GM23338 (cell line): Measurements from ENCODE around the gene ZNF660. TPM values are rescaled to one million over a fixed set of nuclear protein-coding genes. Genes with fewer than 3 reads are reported as not detected.

Source experiments
- ATAC-seq: fragments of 200-7000 bp; cut with Tn5 transposase; 3 replicates; pipeline ENCODE4 v1.9.1; 2020
- DNase-seq: peaks from one replicate; pipeline ENCODE4 v3.0.0-alpha.2; 2015; ENCODE audit warnings: low spot score
- H2AFZ ChIP-seq: fragments of 200-600 bp; sonication (generic); 2 replicates; pipeline ENCODE4 v1.8.0; 2016; ENCODE audit warnings: antibody characterized with exemption, mild to moderate bottlenecking, moderate library complexity
- H3F3A ChIP-seq: fragments of 200-600 bp; sonication (generic); replicated peaks from 2 replicates; pipeline ENCODE4 v1.8.0; 2017; ENCODE audit warnings: antibody characterized with exemption, mixed run types, low read depth
- H3K27ac ChIP-seq: fragments of 200-600 bp; sonication (generic); 2 replicates; pipeline ENCODE4 v1.6.1; 2016; ENCODE audit warnings: low read depth
- H3K27me3 ChIP-seq: fragments of 200-600 bp; sonication (generic); 2 replicates; pipeline ENCODE4 v1.8.0; 2016; ENCODE audit warnings: mild to moderate bottlenecking, mixed run types, moderate library complexity; ENCODE audit not compliant: insufficient read depth
- H3K36me3 ChIP-seq: fragments of 200-600 bp; sonication (generic); 2 replicates; pipeline ENCODE4 v1.8.0; 2016; ENCODE audit warnings: mild to moderate bottlenecking; ENCODE audit not compliant: insufficient read depth
- H3K4me1 ChIP-seq: fragments of 200-600 bp; sonication (generic); 2 replicates; pipeline ENCODE4 v1.8.0; 2016; ENCODE audit warnings: mild to moderate bottlenecking, moderate library complexity; ENCODE audit not compliant: insufficient read depth
- H3K4me2 ChIP-seq: fragments of 200-600 bp; sonication (generic); 2 replicates; pipeline ENCODE4 v1.7.1; 2017; ENCODE audit warnings: mixed run types
- H3K4me3 ChIP-seq: fragments of 200-600 bp; sonication (generic); 2 replicates; pipeline ENCODE4 v1.6.1; 2016; ENCODE audit warnings: mixed run types
- H3K79me2 ChIP-seq: fragments of 200-600 bp; sonication (generic); replicated peaks from 2 replicates; pipeline ENCODE4 v1.8.0; 2017; ENCODE audit warnings: mild to moderate bottlenecking; ENCODE audit not compliant: insufficient read depth
- H3K9me2 ChIP-seq: fragments of 200-600 bp; sonication (generic); 2 replicates; pipeline ENCODE4 v1.8.0; 2017; ENCODE audit not compliant: insufficient read depth
- H4K20me1 ChIP-seq: fragments of 200-600 bp; sonication (generic); replicated peaks from 2 replicates; pipeline ENCODE4 v1.8.0; 2017; ENCODE audit warnings: mild to moderate bottlenecking; ENCODE audit not compliant: insufficient read depth
- H3K27ac Mint-ChIP-seq: 2 replicates; pipeline ENCODE4 v1.8.0; 2020; ENCODE audit warnings: inconsistent platforms, mild to moderate bottlenecking, moderate library complexity, mixed read lengths
- H3K27me3 Mint-ChIP-seq: 3 replicates; pipeline ENCODE4 v1.8.0; 2022; ENCODE audit warnings: low read depth, mild to moderate bottlenecking, moderate library complexity, mixed read lengths, inconsistent platforms; ENCODE audit not compliant: insufficient read depth, poor library complexity
- H3K36me3 Mint-ChIP-seq: 3 replicates; pipeline ENCODE4 v1.8.0; 2021; ENCODE audit warnings: low read depth, mild to moderate bottlenecking, inconsistent platforms, moderate library complexity, mixed read lengths
- H3K4me1 Mint-ChIP-seq: 3 replicates; pipeline ENCODE4 v1.8.0; 2020; ENCODE audit warnings: mild to moderate bottlenecking, inconsistent platforms, mixed read lengths
- H3K4me3 Mint-ChIP-seq: 3 replicates; pipeline ENCODE4 v1.8.0; 2021; ENCODE audit warnings: moderate library complexity, mild to moderate bottlenecking, inconsistent platforms, mixed read lengths
- H3K9me3 Mint-ChIP-seq: 3 replicates; pipeline ENCODE4 v1.8.0; 2020; ENCODE audit warnings: moderate library complexity, mild to moderate bottlenecking, inconsistent platforms, mixed read lengths
- CREB1 ChIP-seq: fragments of 250-450 bp; sonication (Bioruptor Pico); IDR thresholded peaks from 2 replicates; pipeline ENCODE4 v1.5.0; 2020; ENCODE audit warnings: low read depth, mild to moderate bottlenecking, moderate library complexity
- EZH2 ChIP-seq: fragments of 200-600 bp; sonication (generic); IDR thresholded peaks from one replicate; pipeline ENCODE4 v1.8.0; 2017; ENCODE audit warnings: antibody characterized with exemption, mild to moderate bottlenecking, low read depth; ENCODE audit not compliant: unreplicated experiment
- NANOG ChIP-seq: IDR thresholded peaks from 2 replicates; pipeline ENCODE4 v1.6.1; 2016; ENCODE audit warnings: antibody characterized with exemption, borderline replicate concordance
- POLR2AphosphoS5 ChIP-seq: IDR thresholded peaks from 2 replicates; pipeline ENCODE4 v1.6.1; 2016; ENCODE audit warnings: antibody characterized with exemption, low read depth
- STAT1 ChIP-seq: IDR thresholded peaks from one replicate; pipeline ENCODE4 v1.6.1; 2016; ENCODE audit warnings: antibody characterized with exemption; ENCODE audit not compliant: unreplicated experiment
- ZNF331 ChIP-seq: fragments of 250-450 bp; sonication (Bioruptor Pico); IDR thresholded peaks from 2 replicates; pipeline ENCODE4 v1.5.0; 2020; ENCODE audit warnings: low read depth, mild to moderate bottlenecking, moderate library complexity
- polyA plus RNA-seq: library from polyadenylated mRNA; unstranded; fragments of >200 nt; fragmentation: Nextera tagmentation; extraction: Ambion mirVana; gene quantifications from 2 replicates; pipeline ENCODE4 v1.2.1, GENCODE V29; 2016
- total RNA-seq: library from RNA; depleted of rRNA; stranded (reverse); fragments of >200 nt; shearing (Covaris generic); gene quantifications from 2 replicates; pipeline ENCODE4 v1.2.3, GENCODE V29; 2014
- TF ChIP-seq, protein P1 (sequence below): IDR thresholded peaks from 2 replicates; pipeline ENCODE4 v1.6.1; 2016; ENCODE audit warnings: antibody characterized with exemption
- TF ChIP-seq, protein P2 (sequence below), 2 experiments: fragments of 200-600 bp in 1 of 2; sonication (generic) in 1 of 2; conservative IDR thresholded peaks; 2 replicates each; pipeline versions ENCODE4 v1.5.1 to v1.6.1; 2016 to 2017; ENCODE audit warnings: antibody characterized with exemption in 2 of 2, low read depth in 2 of 2, mild to moderate bottlenecking in 2 of 2, moderate library complexity in 1 of 2
- TF ChIP-seq, protein P3 (sequence below): fragments of 250-450 bp; sonication (Bioruptor Pico); IDR thresholded peaks from 2 replicates; pipeline ENCODE4 v1.5.0; 2020; ENCODE audit warnings: mild to moderate bottlenecking, moderate library complexity

ZNF660 gene
- total and polyA plus RNA-seq, 2 experiments from 2014 or later: 5.4 to 10.1 TPM

DNA sequence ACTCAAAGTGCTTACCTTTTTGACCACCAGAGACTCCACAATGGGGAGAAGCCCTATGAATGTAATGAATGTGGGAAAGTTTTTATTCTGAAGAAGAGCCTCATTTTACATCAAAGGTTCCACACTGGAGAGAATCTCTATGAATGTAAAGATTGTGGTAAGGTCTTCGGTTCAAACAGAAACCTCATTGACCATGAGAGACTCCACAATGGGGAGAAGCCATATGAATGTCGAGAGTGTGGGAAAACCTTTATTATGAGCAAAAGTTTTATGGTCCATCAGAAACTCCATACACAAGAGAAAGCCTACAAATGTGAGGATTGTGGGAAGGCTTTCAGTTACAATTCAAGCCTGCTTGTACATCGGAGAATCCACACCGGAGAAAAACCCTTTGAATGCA, 58.3 kb downstream of the ZNF660 start (continued):
- TF ChIP-seq, protein P1, sequence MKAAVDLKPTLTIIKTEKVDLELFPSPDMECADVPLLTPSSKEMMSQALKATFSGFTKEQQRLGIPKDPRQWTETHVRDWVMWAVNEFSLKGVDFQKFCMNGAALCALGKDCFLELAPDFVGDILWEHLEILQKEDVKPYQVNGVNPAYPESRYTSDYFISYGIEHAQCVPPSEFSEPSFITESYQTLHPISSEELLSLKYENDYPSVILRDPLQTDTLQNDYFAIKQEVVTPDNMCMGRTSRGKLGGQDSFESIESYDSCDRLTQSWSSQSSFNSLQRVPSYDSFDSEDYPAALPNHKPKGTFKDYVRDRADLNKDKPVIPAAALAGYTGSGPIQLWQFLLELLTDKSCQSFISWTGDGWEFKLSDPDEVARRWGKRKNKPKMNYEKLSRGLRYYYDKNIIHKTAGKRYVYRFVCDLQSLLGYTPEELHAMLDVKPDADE: no peak
- TF ChIP-seq ZNF331 (CRISPR knock-in tag): no peak
- TF ChIP-seq POLR2AphosphoS5: no peak

DNA sequence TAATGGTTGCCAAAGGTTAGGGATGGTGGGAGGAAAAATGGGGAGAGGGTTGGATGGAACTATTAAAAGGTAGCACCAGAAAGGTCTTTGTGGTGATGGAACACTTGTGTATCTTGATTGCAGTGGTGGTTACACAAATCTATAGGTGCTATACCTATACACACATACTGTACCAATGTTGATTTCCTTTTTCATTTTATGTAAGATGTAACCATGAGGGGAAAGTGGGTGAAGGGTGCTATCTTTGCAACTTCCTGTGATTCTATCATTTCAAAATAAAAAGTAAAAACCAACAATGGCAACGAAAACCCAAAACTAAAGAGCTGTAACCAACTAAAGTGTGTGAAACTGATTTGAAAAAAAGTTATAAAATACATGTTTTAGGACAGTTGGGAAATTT, 63.0 kb downstream of the ZNF660 start:
- H3K4me2 ChIP-seq: peak overlapping the region; percentile 64; the same call in 1 of the 2 replicates

DNA sequence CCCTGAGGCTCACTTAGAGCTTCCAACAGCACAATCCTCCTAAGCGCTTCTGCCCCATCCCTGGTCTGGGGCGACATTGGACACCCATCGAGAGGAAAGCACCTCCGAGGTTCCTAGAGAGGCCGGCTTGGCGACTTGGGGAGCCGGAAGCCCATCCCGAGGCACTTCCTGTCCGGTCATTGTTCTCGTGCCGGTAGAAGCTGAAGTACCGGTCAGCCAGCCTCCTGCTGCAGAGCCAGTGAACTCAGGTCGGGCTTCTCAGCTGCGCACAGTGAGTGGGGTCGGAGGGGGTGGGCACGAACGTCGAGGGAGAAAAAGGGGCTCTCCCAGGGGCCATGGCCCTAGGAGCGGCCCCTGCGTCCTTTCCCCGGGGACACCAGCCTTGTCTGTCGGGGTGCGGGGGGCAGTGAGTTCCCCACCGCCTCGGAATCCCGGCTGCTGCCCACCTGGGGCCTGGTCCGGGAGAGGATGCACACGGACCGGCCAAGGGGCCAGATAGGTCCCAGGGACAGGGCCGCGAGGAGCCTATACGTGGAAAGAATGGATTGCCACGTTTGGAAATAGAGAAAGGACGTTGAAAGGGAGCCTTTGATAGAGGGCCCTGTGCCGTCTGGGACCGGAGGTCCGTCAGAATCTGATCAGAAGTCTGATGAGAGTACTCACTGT, 63.9 kb downstream of the ZNF660 start, which contains the start of gene ZNF35:
Gene ZNF35, plus strand, starts transcription at position 169 of the 666 bp plus-strand sequence. CDS start 2,336 bp downstream, outside the sequence.
- Histone ChIP-seq H2AFZ (peak within 1 kb of the TSS; percentile 79), H3K27ac (no peak within 1 kb of the TSS), H3F3A (no peaks in the 10 kb centered on the region), H3K4me3 (peak within 1 kb of the TSS; percentile 92), H4K20me1 (no peaks in the 10 kb centered on the region), H3K79me2 (peaks cover 26% of the 10 kb centered on the region), H3K27me3 (no peaks in the 10 kb centered on the region), H3K4me2 (peak within 1 kb of the TSS; percentile 99), H3K36me3 (peaks cover 29% of the 10 kb centered on the region), H3K4me1 (no peaks in the 10 kb centered on the region; the same call in 1 of the 2 replicates), H3K9me2 (no peaks in the 10 kb centered on the region)
- Mint-ChIP-seq H3K27ac (peak within 1 kb of the TSS; percentile 94), H3K4me1 (peaks cover 7% of the 10 kb centered on the region; the same call in 1 of the 3 replicates), H3K36me3 (peaks cover 34% of the 10 kb centered on the region), H3K9me3 (peaks cover 15% of the 10 kb centered on the region; the same call in 2 of the 3 replicates), H3K27me3 (peaks cover 7% of the 10 kb centered on the region), H3K4me3 (peak within 1 kb of the TSS; percentile 93)
- DNase-seq (peak; percentile 98), ATAC-seq (peak; percentile 98)
- TF ChIP-seq, protein P2, sequence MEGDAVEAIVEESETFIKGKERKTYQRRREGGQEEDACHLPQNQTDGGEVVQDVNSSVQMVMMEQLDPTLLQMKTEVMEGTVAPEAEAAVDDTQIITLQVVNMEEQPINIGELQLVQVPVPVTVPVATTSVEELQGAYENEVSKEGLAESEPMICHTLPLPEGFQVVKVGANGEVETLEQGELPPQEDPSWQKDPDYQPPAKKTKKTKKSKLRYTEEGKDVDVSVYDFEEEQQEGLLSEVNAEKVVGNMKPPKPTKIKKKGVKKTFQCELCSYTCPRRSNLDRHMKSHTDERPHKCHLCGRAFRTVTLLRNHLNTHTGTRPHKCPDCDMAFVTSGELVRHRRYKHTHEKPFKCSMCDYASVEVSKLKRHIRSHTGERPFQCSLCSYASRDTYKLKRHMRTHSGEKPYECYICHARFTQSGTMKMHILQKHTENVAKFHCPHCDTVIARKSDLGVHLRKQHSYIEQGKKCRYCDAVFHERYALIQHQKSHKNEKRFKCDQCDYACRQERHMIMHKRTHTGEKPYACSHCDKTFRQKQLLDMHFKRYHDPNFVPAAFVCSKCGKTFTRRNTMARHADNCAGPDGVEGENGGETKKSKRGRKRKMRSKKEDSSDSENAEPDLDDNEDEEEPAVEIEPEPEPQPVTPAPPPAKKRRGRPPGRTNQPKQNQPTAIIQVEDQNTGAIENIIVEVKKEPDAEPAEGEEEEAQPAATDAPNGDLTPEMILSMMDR (conservative IDR thresholded peaks at IDR 0.05; ENCODE audit: low read depth in 2 of 2): no peak
- TF ChIP-seq ZNF331 (CRISPR knock-in tag) (no peak), POLR2AphosphoS5 (peak; percentile 90), CREB1 (0 out of 2 replicates have a peak, but pooled peaks have one; percentile 27), NANOG (peak; percentile 23; the same call in 1 of the 2 replicates)
- TF ChIP-seq, protein P3, sequence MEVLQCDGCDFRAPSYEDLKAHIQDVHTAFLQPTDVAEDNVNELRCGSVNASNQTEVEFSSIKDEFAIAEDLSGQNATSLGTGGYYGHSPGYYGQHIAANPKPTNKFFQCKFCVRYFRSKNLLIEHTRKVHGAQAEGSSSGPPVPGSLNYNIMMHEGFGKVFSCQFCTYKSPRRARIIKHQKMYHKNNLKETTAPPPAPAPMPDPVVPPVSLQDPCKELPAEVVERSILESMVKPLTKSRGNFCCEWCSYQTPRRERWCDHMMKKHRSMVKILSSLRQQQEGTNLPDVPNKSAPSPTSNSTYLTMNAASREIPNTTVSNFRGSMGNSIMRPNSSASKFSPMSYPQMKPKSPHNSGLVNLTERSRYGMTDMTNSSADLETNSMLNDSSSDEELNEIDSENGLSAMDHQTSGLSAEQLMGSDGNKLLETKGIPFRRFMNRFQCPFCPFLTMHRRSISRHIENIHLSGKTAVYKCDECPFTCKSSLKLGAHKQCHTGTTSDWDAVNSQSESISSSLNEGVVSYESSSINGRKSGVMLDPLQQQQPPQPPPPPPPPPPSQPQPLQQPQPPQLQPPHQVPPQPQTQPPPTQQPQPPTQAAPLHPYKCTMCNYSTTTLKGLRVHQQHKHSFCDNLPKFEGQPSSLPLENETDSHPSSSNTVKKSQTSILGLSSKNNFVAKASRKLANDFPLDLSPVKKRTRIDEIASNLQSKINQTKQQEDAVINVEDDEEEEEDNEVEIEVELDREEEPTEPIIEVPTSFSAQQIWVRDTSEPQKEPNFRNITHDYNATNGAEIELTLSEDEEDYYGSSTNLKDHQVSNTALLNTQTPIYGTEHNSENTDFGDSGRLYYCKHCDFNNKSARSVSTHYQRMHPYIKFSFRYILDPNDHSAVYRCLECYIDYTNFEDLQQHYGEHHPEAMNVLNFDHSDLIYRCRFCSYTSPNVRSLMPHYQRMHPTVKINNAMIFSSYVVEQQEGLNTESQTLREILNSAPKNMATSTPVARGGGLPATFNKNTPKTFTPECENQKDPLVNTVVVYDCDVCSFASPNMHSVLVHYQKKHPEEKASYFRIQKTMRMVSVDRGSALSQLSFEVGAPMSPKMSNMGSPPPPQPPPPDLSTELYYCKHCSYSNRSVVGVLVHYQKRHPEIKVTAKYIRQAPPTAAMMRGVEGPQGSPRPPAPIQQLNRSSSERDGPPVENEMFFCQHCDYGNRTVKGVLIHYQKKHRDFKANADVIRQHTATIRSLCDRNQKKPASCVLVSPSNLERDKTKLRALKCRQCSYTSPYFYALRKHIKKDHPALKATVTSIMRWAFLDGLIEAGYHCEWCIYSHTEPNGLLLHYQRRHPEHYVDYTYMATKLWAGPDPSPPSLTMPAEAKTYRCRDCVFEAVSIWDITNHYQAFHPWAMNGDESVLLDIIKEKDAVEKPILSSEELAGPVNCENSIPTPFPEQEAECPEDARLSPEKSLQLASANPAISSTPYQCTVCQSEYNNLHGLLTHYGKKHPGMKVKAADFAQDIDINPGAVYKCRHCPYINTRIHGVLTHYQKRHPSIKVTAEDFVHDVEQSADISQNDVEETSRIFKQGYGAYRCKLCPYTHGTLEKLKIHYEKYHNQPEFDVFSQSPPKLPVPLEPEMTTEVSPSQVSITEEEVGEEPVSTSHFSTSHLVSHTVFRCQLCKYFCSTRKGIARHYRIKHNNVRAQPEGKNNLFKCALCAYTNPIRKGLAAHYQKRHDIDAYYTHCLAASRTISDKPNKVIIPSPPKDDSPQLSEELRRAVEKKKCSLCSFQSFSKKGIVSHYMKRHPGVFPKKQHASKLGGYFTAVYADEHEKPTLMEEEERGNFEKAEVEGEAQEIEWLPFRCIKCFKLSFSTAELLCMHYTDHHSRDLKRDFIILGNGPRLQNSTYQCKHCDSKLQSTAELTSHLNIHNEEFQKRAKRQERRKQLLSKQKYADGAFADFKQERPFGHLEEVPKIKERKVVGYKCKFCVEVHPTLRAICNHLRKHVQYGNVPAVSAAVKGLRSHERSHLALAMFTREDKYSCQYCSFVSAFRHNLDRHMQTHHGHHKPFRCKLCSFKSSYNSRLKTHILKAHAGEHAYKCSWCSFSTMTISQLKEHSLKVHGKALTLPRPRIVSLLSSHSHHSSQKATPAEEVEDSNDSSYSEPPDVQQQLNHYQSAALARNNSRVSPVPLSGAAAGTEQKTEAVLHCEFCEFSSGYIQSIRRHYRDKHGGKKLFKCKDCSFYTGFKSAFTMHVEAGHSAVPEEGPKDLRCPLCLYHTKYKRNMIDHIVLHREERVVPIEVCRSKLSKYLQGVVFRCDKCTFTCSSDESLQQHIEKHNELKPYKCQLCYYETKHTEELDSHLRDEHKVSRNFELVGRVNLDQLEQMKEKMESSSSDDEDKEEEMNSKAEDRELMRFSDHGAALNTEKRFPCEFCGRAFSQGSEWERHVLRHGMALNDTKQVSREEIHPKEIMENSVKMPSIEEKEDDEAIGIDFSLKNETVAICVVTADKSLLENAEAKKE: no peak

More for the DNA sequence above, 63.0 kb downstream of the ZNF660 start:
- Histone ChIP-seq H3K27me3 (no peaks in the 10 kb centered on the region), H3K27ac (no peak overlapping the region), H3K36me3 (peaks cover 29% of the 10 kb centered on the region), H2AFZ (no peak overlapping the region), H3F3A (no peaks in the 10 kb centered on the region), H3K4me3 (peak overlapping the region; percentile 92; the same call in 1 of the 2 replicates), H3K9me2 (no peaks in the 10 kb centered on the region), H4K20me1 (no peaks in the 10 kb centered on the region), H3K79me2 (peaks cover 20% of the 10 kb centered on the region), H3K4me1 (no peaks in the 10 kb centered on the region; the same call in 1 of the 2 replicates)
- Mint-ChIP-seq H3K4me1 (peaks cover 7% of the 10 kb centered on the region; the same call in 1 of the 3 replicates), H3K9me3 (peaks cover 25% of the 10 kb centered on the region), H3K27ac (no peak overlapping the region), H3K27me3 (peaks cover 7% of the 10 kb centered on the region), H3K36me3 (peaks cover 35% of the 10 kb centered on the region), H3K4me3 (peak overlapping the region; percentile 93)
- DNase-seq (no peak), ATAC-seq (no peak)
- TF ChIP-seq NANOG: no peak
- no peak for TF ChIP-seq EZH2
- no peak for TF ChIP-seq STAT1
